GM10847 (cell line): ENCODE measurements around the gene SIAE.

Experiments used
- POLR2A ChIP-seq: IDR thresholded peaks from 2 replicates; pipeline ENCODE4 v1.6.1; 2011; ENCODE audit not compliant: insufficient read length; ENCODE audit errors: extremely low read depth

The SIAE gene

DNA sequence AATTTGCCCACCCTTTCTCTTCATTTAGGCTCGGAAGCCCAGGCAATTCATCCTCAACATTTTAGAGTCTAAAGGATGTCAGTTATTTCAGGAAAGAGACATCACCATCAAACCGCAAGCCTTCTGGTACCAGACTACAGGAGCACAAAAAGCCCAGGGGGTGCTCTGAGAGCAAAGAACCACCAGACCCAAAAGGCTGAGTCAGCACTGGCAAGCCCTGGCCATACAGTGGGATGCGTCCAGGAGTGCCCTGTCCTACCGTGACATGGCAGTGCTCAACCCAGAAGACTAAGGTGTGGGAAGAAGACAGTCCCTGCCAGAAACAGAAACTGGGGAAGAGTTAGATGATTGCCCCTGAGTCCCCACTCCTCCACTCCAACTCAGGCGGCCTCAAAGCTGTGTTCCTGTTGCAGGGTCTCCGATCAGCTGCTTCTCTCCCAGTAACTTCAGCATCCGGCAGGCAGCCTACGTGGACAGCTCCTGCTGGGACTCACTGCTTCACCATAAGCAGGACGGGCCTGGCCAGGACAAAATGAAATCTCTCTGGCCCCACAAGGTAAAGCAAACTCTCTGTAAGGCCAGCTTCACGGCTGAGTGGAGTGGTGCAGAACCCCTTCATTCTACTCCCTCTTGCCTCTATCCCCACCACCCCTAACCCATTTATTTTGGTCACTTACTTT, 60.8 kb downstream of the SIAE start:
- TF ChIP-seq POLR2A, result no peak

DNA sequence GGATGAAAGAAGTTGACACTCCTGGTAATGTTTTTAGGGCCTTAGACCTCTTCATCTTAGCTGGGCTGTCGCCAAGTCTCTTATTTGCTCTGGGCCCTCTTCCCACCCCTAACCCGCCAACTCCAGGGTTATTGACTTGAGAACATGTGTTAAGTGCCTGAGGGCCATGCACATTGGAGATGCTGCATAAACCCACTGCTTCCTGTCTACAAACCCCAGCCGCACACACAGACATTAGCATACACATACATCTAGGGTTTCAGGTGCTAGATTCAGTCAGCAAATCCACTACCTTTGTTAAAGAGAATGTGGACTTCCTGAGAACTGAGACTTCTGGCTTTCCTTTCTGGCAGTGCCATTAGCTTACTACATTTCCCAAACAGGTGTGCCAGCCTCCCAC, 61.5 kb downstream of the SIAE start:
- no peak for TF ChIP-seq POLR2A

DNA sequence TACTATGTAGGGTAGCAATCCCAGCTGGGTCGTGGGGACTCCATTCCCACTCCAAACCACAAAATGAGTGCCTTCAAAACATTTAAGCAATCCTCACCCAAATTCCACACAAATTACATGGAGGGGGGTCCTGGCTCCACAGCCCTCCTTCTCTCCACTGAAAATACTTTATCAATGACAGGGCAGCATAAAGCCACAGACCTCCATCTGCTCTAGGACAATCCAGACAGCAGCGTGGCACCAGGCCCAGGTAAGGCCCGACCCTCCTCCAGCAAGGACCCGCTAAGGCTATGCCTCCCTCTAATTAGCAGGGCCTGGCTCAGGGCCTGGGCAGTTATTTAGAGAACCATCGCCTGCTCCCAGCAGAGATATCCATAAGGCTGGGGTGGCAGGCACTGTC, 62.5 kb downstream of the SIAE start, which contains the start of gene PANX3:
Gene PANX3 (plus strand): TSS at position 365 of the 400 bp plus-strand sequence. CDS start 129 bp downstream, outside the sequence.
- no peak for TF ChIP-seq POLR2A

DNA sequence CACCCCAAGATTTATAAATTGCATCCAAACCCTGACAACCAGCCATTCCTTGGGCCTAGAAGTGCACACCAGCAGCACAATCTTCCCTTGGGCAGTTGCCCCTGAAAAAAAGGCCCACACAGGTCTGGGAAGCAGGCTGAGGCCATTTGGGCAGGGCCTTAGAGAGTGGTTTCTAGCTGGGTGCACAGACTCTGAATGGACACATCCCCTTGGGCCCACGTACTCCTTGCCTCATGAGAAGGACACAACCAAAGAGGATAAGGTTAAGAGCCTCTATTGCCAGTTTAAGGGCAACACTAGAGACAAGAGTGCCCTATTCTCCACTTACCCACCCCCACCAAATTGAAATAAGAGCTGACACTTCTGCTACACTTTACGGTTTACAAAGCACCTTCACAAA, 63.2 kb downstream of the SIAE start:
- TF ChIP-seq POLR2A, result no peak

DNA sequence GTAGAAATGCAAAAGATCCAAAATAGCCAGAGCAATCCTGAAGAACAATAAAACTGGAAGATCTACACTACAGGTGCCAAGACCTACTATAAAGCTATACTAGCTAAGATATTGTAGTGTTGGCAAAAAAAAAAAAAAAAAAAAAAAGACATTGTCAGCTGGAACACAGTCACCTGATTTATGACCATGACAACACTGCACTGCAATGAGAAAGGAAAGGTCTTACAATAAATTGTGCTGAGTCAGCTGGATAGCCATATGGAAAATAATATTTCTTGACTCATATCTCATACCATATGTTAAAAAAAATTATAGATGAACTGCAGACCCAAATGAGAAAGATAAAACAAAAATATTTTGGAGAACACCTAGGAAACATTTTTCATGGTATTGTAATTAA, 65.4 kb downstream of the SIAE start:
- TF ChIP-seq POLR2A, result no peak

DNA sequence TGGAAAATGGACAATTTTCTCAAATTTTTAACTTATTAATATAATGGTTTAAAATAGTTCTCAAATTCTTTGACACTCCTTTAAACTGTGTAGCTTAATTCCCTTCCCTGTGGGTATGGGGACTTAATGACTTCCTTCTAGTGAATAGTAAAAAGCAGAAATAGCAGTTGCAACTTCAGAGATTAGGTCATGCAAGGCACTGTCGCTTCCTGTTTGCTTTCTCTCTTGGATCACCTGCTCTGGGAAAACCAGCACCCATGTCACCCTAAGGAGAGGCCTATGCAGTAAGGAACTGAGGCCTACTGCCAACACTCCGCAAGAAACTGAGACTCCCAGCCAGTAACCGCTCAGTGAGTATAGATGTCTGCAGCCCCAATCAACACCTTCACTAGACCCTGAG, 67.8 kb downstream of the SIAE start:
- no peak for TF ChIP-seq POLR2A

DNA sequence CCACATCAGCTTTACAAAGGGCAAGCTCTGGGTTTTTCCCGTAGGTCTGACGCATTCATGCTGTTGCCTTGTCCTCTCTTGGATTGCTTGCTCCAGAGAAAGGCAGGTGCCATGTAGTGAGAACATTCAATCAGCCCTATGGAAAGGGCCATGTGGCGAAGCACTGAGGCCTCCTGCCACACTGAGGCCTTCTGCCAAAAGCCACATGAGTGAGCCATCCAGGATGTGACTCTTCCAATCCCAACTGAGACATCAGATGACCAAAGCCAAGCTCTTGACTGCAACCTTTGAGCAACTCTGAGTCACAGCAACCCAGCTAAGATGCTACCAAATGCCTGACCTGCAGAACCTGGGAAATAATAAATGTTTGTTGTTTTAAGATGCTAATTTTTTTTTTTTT, 71.3 kb downstream of the SIAE start:
- no peak for TF ChIP-seq POLR2A

DNA sequence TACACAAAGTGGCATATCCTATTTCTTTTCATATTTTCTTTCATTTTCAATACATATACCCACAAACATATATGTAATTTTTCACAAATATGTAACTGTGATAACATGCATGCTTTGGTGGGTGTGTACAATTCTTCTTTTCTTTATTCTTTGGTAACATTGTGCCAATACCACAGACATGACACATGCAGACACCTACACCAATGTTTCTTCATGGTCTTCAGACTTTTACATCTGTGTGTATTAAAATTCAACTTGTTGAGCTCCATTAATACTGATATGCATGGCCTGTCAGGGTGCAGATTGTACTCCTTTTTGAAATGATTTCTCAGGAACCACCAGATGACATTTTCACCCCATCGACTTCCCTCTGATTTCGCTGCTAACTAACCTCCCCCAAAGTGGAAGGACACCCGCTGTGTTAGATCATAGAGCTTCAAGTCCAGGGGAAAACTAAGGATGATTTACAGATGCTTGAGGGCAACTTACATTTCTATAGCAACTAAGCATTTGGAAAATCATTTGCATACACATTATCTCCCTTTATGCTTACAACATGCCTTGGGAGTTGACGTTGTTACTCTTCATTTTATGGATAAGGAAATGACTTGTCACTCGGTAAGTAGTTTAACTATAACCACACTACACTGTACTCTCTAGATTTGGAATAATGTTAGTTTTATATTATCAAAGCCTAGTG, 72.8 kb downstream of the SIAE start:
- TF ChIP-seq POLR2A, result no peak

DNA sequence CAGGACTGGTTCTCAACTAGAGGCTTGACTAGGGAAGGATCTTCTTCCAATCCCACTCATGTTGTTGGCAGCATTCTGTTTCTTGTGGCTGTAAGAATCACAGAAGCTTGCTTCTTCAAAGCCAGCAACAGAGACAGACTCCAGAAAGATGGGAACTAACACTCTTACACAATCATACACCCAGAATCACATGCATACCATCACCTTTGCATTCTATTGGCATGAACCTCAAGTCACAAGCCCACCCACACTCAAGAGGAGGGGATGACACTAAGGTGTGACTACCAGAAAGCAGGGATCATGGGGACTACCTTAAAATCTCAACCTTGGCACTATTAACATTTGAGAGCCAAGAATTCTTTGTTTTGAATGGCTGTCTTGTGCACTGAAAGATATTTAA, 75.9 kb downstream of the SIAE start:
- no peak for TF ChIP-seq POLR2A

DNA sequence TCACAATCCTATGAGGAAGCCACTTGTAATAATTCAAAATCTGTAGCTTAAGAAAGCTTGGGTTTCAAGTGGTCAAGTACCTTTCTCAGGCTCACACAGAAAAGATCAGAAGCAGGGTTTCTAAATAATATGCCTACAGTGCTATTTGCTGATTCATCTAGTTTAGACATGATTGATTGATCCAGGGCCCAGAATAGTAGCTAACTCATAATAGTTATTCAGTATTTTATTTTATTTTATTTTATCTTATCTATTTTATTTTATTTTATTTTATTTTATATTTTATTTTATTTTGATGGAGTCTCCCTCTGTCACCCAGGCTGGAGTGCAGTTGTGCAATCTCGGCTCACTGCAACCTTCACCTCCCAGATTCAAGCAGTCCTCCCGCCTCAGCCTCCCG, 78.2 kb downstream of the SIAE start:
- TF ChIP-seq POLR2A, result no peak

DNA sequence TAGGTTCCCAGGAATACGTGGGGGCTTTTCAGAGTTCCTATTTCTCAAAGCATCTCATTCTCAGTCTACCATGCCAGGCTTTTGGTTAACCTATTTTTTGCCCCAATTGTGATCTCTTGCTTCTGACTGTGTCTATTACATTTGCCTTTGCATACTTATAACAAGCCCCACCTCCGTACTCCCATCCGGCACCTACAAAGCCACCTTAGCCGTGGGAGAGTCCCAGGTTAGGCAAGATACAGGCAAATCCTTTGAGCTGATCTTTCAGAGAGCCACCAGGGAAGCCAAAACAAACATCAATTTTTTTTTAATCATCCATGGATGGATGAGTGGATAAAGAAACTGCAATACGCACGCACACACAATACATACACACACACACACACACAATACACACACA, 80.9 kb downstream of the SIAE start:
- no peak for TF ChIP-seq POLR2A

DNA sequence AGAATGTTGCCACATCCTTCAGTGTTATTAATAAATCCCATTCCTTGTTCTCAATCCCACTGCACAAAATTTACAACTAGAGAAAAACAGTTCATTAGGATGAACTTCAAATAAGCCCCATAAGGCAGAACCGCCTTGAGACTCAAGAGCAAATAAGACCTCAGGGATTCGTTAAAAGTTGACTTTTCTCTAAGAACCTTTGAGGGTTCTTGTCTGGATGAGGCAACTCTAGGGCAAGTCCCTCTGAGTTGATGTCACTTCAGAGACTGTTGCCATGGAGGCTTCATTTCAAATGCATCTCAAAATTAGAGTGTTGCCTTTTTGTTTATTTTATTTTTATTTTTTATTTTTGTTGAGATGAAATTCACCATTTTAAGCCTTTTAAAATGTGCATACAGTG, 82.1 kb downstream of the SIAE start:
- no peak for TF ChIP-seq POLR2A

DNA sequence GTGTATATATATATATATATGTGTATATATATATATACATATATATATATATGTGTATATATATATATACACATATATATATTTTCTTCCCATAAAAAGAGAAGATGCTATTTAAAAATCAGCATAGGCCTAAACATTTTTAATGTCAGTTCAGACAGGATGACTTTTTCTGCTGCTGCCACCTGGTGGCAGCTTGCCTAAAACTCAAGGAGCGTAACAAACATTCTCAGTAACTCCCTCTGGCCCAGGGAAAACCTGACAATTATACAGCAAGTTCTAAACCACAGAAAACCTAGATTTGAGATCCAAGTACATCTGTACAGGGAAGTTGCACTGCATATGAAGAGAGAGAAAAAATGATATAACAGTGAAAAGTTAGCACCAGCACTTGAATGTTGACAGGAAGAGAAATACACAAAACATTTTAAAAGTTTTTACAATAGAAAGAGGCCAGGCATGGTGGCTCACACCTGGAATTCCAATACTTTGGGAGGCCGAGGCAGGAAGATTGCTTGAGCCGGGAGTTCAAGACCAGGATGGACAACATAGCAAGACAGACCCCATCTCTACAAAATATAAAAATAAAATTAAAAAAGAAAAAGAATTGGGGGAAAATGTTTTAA, 87.2 kb downstream of the SIAE start:
- TF ChIP-seq POLR2A, result no peak

DNA sequence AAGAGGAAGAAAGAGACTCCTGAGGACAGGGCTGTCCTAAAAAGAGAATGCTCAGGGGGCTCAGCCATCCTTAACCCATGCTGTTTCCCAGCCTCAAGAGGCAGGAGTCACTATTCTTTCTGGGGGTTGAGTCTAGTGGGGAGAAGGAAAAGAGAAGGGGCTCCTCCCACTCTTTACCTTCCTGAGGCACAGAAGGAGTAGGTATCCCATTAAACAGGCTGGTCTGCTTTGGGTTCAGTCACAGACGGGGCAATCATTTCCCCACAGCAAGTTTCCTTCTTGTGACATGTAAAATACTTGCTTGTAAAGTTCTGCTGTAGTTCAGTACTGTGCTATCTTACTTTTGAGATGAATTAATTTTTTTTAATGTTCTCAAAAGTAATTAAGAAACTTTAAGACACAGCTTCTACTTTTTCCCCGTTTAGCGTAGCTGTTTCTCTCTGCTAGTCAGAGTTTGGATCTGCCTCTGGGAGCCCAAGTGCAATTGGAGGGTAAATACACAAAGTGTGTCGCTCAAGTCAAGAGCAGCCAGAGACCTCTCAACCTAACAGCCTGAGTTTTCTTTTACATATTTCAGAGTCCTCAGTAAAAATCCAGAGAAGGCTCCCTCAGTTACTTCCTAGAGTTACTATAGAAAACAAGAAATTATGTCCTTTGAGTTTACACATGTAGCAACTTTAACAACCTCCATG, 88.7 kb downstream of the SIAE start:
- TF ChIP-seq POLR2A, result no peak

DNA sequence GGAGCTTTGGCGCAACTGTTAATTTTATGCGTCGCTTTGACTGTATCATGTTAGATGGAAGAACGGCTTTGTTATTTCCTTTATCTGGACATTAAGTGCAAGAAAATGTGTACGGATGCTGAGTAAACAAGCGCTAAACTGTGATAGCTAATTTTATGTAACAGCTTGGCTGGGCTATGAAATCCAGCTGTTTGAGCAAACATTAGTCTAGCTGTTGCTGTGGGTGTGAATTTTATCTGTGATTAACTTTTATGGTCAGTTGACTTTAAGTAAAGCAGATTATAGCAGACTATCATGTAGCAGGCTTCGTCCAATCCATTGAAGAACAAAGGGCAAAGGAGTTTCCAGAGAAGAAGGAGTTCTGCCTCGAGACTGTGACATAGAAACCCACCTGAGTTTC, 89.8 kb downstream of the SIAE start:
- no peak for TF ChIP-seq POLR2A
